Smooth muscle cell of the brain vasculature (primary cell): ENCODE measurements around the gene OPRL1.

ENCODE experiments used
- DNase-seq: peaks from one replicate; pipeline ENCODE4 v3.0.0-alpha.2; 2012; ENCODE audit warnings: low read depth, low spot score

The OPRL1 gene

GRCh38 chr20:64042054-64042781, 37.7 kb upstream of the OPRL1 start:
- no peak for DNase-seq

DNA sequence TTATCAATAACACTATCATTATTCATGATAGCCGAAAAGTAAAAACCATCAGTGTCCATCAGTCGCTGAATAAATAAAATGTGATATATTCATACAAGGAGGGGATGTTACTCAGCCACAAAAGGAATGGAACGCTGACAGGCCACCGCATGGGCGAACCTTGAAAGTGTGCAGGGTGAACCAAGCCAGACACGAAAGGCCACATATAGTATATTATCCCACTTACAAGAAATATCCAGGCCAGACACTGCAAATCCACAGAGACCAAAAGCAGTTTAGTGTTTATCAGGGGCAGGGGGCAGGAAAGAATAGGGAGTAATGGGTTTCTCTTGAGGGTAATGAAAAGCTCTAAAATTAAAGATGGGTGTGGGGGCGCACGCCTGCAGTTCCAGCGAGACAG, 36.1 kb upstream of the OPRL1 start:
- DNase-seq = no peak

DNA sequence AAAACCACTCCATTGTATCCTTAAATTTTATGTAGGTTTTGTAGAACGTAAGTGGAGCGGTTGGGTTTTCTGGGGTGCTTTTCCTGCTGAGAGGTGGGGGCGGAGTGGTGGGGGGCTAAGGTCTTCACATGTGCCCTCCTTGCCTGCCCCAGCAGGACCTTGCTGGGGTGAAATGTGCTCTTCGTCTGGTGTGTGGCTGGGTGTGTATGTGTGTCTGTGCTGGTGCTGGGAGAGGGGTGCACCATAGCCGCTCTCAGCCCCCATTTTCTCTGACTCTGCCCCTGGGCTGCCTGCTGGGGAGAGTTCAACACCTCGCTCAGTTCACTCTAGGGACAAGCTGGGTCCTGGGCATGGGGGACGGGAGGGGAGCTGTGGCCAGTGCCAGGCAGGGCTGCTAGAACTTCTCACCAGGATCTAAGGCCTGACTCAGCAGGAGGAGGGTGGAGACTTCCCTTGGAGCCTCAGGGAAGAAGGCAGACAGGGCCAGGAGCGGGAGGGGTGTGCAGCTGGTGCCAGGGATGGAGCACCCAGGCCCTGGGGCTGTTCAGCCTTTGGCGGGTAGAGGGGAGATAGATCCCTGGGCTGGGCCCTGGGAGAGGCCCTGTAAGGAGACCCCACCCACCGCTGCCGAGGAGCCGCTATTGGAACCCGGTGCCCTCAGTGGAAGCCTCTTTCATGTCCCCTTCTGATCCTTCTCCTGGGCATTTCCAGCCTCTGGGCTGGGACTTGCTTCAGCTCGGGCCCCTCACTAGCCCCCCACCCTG, 35.2 kb upstream of the OPRL1 start:
- DNase-seq = no peak

- no peak for DNase-seq
Observed at GRCh38 chr20:64045346-64046011, 34.4 kb upstream of the OPRL1 start.

DNA sequence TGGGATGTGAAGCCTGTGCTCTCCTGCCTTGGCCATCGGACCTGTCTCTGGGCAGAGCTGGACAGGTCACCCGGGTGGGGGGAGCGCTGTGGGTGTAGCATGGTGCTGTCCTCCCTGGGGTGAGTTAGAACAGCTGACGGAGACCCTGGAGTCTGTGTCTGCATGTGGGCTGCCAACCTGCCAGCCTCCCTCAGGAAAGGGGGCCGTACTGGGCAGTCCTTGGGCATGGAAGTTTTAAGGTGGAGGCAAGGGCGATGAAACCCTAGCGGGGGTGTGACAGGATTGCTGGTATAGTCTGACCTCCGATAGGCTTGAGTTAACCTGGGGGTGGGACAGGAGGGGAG, 32.9 kb upstream of the OPRL1 start:
- DNase-seq = no peak

GRCh38 chr20:64047968-64048401, 31.9 kb upstream of the OPRL1 start:
- DNase-seq = no peak

- DNase-seq = no peak
Observed at GRCh38 chr20:64048402-64049044, 31.4 kb upstream of the OPRL1 start.

GRCh38 chr20:64049060-64049877, 30.6 kb upstream of the OPRL1 start, which contains the start of gene SOX18:
TSS of gene SOX18 (minus strand) at chr20:64049639. CDS start at chr20:64049516, 123 bp downstream.
- DNase-seq = no peak

DNA sequence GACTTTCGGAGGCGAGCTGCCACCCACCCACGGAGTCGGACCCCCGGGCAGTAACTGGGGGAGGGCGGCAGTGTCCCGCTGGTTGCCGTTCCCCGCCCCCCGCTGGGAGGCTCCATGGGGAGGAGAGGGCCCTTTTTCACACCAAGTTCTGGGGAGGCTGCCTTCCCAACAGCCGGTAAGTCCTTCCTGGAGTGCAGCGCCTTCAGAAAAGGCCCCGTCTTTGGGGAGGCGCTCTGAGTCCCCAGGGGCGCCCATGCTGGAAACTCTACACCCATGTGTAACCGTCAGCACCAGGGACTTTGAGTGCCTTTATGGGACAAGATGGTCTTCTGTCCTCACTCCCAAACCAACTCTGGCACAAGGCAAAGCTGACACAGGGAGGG, 30.0 kb upstream of the OPRL1 start:
- DNase-seq = no peak

GRCh38 chr20:64050261-64051032, 29.4 kb upstream of the OPRL1 start:
- no peak for DNase-seq

DNA sequence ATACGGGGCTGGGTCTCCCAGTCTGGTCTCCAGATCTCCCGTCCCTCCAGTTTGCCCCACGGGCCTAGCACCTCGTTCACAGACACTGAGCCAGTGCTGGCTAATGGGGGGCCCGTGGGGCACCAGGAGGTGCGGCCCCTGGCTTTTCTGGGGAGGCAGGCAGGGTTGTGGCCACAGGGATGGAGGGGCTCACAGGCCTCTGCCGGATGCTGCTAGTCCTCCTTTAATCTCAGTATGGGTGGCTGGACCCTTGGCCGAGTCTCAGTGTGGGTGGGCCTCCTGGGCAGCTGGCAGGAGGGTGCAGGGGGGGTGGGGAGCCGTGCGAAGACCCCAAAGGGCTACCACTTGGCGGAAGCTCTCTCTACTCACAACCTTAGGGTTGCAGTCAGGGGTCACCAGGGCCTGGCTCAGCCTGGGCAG, 28.8 kb upstream of the OPRL1 start:
- no peak for DNase-seq

DNA sequence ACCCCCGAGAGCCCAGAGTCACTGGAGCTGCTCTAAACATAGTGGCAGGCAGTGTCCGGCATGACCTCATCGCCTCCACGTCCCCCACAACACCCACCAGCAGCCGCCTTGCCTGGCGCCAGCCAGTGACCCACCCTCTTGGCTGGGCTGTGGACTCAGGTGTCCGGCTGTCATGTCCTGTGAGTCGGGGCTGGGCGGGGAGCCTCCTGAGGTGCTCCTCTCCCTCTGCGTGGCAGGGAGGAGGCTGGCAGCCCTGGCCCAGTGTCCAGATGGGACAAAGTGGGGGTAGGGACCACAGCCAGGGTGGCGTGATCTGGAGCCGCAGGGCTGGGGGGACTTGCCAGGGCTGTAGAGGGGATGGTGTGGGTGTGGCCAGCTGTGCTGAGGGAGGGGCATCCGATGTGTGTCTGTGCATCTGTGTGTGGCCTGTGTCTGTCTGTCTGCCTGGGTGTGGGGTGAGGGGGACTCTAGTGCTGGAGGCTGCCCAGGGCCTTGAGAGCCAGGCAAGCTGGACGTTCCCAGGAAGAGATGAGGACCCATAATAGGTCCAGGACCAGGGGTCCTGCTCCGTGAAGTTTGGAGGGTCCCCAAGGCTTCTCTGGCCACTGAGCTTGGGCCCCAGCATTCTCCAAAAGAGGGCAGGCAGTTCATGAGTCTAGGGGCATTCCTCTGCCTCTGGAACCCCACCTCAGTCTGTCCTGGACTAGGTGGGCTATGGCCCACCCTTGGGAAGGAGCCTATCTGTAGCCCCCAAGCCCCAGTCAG, 28.1 kb upstream of the OPRL1 start:
- no peak for DNase-seq

DNA sequence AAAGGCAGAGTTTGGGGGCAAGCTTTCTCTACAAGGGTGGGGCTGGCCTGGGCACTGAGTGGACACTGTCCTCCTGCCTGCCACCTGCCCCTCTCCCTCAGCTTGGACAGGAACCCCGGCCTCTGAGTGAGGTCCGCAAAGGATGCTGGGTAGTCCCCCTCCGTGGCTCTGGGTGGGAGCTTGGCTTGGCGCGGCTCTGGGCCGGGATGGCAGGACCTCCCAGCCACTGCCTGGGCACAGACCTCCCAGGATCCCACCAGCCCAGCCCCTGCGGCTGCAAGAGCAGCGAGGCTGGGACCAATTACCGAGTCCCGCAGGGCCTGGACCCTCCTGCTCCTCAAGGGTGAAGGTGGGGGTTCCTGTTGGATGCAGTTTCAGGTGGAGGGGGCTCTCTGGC, 27.6 kb upstream of the OPRL1 start:
- no peak for DNase-seq

- no peak for DNase-seq
Observed at GRCh38 chr20:64052987-64053840, 26.7 kb upstream of the OPRL1 start.

- no peak for DNase-seq
Observed at GRCh38 chr20:64053841-64054661, 25.8 kb upstream of the OPRL1 start.

DNA sequence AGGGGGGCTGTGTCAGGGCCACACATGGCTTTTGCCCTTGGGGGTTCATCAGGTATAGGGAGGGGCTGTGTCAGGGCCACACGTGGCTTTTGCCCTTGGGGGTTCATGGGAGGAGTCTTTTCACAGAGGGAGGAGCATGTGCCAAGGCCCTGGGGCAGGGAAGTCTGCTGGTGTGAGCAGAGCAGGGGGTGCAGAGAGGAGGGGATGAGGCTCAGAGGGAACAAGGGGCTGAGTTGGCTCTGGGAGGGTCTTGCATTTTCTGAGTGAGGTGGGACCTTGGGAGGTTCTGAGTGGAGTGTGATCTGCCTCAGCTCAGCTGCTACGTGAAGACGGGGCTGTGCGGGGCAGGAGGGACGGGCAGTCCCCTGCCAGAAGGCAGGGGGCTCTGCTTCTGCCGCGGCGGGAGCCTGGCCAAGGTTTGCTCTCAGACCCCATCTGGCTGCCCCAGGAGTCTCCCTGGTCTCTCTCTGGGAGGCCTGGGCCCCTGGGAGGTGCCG, 24.4 kb upstream of the OPRL1 start:
- no peak for DNase-seq

GRCh38 chr20:64055893-64056638, 23.8 kb upstream of the OPRL1 start:
- DNase-seq = no peak
